Astrocyte (in vitro differentiated cells and primary cell): ENCODE measurements around the gene SETDB2.

Source experiments
- CTCF ChIP-seq: IDR thresholded peaks from 2 replicates; pipeline ENCODE4 v1.5.1; 2011; ENCODE audit warnings: low read depth, mild to moderate bottlenecking, inconsistent platforms, low read length, moderate library complexity; ENCODE audit not compliant: insufficient read depth
- EZH2 ChIP-seq: IDR thresholded peaks from 2 replicates; pipeline ENCODE4 v1.6.1; 2012; ENCODE audit warnings: mild to moderate bottlenecking, low read length, inconsistent platforms; ENCODE audit not compliant: insufficient read depth

- TF ChIP-seq CTCF (no peak), EZH2 (no peak)
Measured at GRCh38 chr13:49521224-49521623, 77.2 kb downstream of the SETDB2 start.
